Loucy (cell line): Measurements from ENCODE around the gene PER2.

Source experiments
- H2AFZ ChIP-seq: fragments of 200-600 bp; sonication (generic); 2 replicates; pipeline ENCODE4 v1.6.0; 2016; ENCODE audit warnings: antibody characterized with exemption, mild to moderate bottlenecking, low read length, moderate library complexity
- H3F3A ChIP-seq: fragments of 200-600 bp; 2 replicates; pipeline ENCODE4 v1.6.0; 2016; ENCODE audit warnings: antibody characterized with exemption, low read depth, mild to moderate bottlenecking
- H3K27me3 ChIP-seq: fragments of 200-600 bp; sonication (generic); 2 replicates; pipeline ENCODE4 v1.6.1; 2014; ENCODE audit warnings: low read length, mild to moderate bottlenecking; ENCODE audit not compliant: insufficient read depth, poor library complexity, severe bottlenecking
- H3K36me3 ChIP-seq: fragments of 200-600 bp; sonication (generic); 2 replicates; pipeline ENCODE4 v1.6.1; 2016; ENCODE audit warnings: low read length; ENCODE audit not compliant: insufficient read depth
- H3K4me1 ChIP-seq: fragments of 200-600 bp; sonication (generic); 2 replicates; pipeline ENCODE4 v1.5.1; 2014; ENCODE audit warnings: low read length, mild to moderate bottlenecking; ENCODE audit not compliant: insufficient read depth, poor library complexity, severe bottlenecking
- H3K4me2 ChIP-seq: fragments of 200-600 bp; sonication (generic); 2 replicates; pipeline ENCODE4 v1.6.0; 2014; ENCODE audit warnings: antibody characterized with exemption, low read length, low read depth, mild to moderate bottlenecking; ENCODE audit not compliant: poor library complexity, severe bottlenecking
- H3K4me3 ChIP-seq: fragments of 200-600 bp; sonication (generic); 2 replicates; pipeline ENCODE4 v1.5.1; 2014; ENCODE audit warnings: low read length, mild to moderate bottlenecking, mixed read lengths; ENCODE audit not compliant: poor library complexity, severe bottlenecking
- H3K79me2 ChIP-seq: fragments of 200-600 bp; sonication (generic); 2 replicates; pipeline ENCODE4 v1.6.1; 2014; ENCODE audit warnings: low read length; ENCODE audit not compliant: insufficient read depth
- H3K9ac ChIP-seq: fragments of 200-600 bp; sonication (generic); 2 replicates; pipeline ENCODE4 v1.6.0; 2014; ENCODE audit warnings: mild to moderate bottlenecking, low read depth, low read length, moderate library complexity; ENCODE audit not compliant: poor library complexity, severe bottlenecking
- H3K9me2 ChIP-seq: fragments of 200-600 bp; sonication (generic); replicated peaks from 2 replicates; pipeline ENCODE4 v1.6.1; 2016; ENCODE audit warnings: low read depth, low read length, mixed read lengths
- H3K9me3 ChIP-seq: fragments of 200-600 bp; sonication (generic); 2 replicates; pipeline ENCODE4 v1.6.1; 2014; ENCODE audit warnings: mild to moderate bottlenecking, antibody characterized with exemption, low read length, low read depth; ENCODE audit not compliant: insufficient read depth
- H4K20me1 ChIP-seq: fragments of 200-600 bp; sonication (generic); 2 replicates; pipeline ENCODE4 v1.6.0; 2014; ENCODE audit warnings: antibody characterized with exemption, low read length, mild to moderate bottlenecking; ENCODE audit not compliant: insufficient read depth, poor library complexity, severe bottlenecking
- EZH2phosphoT487 ChIP-seq: fragments of 200-600 bp; IDR thresholded peaks from 2 replicates; pipeline ENCODE4 v1.6.1; 2018; ENCODE audit warnings: antibody characterized with exemption, mild to moderate bottlenecking, moderate library complexity, borderline replicate concordance
- TF ChIP-seq, protein P1 (sequence below): fragments of 200-600 bp; sonication (generic); conservative IDR thresholded peaks from 2 replicates; pipeline ENCODE4 v1.5.1; 2014; ENCODE audit warnings: mild to moderate bottlenecking, antibody characterized with exemption, low read length

The PER2 gene

DNA sequence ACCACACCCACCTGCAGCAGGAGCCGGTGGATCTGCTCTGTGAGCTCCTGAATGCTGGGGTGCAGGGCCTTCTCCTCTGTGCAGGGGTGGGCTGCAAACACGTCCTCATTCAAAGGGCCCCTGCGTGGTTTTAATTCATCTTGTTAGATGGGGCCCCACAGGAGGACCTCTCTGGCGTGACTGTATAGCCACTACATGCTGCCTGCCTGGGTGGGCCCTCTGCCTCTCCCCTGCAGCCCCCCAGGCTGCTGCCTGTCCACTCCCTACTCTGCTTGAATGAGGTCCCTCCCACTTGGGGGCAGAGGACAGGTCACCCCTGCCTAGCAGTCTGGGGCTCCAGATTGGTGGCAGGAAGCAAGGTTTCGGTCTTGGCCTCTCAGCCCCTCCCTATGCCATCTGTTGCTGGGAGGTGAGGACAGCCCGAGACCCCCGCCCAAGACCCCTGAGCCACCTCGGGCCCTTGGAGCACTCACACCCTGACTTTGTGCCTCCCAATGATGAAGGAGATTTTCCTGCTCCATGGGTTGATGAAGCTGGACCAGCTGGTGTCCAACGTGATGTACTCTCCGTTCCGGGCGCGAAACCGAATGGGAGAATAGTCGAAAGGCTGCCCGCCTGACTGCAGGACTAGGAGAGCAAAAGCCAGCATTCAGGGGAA lies 26.6 kb downstream of the PER2 start:
- Histone ChIP-seq H3K4me2 (no peak overlapping the region), H3K9ac (no peak overlapping the region), H3K9me2 (no peaks in the 10 kb centered on the region), H2AFZ (no peak overlapping the region), H3K4me3 (no peak overlapping the region), H3K9me3 (no peaks in the 10 kb centered on the region), H3K27me3 (no peaks in the 10 kb centered on the region), H3K36me3 (peaks cover 49% of the 10 kb centered on the region; the same call in 1 of the 2 replicates), H3K79me2 (no peaks in the 10 kb centered on the region), H4K20me1 (no peaks in the 10 kb centered on the region), H3F3A (no peaks in the 10 kb centered on the region), H3K4me1 (no peaks in the 10 kb centered on the region)
- no peak for TF ChIP-seq EZH2phosphoT487
- TF ChIP-seq, protein P1, sequence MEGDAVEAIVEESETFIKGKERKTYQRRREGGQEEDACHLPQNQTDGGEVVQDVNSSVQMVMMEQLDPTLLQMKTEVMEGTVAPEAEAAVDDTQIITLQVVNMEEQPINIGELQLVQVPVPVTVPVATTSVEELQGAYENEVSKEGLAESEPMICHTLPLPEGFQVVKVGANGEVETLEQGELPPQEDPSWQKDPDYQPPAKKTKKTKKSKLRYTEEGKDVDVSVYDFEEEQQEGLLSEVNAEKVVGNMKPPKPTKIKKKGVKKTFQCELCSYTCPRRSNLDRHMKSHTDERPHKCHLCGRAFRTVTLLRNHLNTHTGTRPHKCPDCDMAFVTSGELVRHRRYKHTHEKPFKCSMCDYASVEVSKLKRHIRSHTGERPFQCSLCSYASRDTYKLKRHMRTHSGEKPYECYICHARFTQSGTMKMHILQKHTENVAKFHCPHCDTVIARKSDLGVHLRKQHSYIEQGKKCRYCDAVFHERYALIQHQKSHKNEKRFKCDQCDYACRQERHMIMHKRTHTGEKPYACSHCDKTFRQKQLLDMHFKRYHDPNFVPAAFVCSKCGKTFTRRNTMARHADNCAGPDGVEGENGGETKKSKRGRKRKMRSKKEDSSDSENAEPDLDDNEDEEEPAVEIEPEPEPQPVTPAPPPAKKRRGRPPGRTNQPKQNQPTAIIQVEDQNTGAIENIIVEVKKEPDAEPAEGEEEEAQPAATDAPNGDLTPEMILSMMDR = no peak

DNA sequence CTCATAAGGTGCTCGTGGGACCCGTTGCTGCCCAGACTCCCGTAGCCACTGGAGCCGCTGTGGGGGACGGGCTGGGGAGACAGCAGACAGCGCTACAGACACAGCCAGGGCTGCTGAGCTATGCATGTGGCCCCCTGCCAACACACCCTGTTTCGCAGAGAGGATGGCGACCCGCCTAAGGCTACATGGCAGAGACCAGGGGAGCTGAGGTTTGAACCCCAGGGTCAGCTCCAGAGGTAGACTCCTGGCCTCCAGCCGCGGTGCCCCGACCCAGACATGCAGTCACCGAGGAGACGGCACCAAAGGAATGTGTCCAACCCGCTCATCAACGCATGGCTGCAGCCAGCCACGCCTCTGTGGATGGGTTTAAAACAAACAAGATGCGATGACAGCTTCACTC lies 27.5 kb downstream of the PER2 start:
- Histone ChIP-seq H3K9me2 (no peaks in the 10 kb centered on the region), H3K4me2 (no peak overlapping the region), H3K27me3 (no peaks in the 10 kb centered on the region), H3K4me3 (no peak overlapping the region), H4K20me1 (no peaks in the 10 kb centered on the region), H3K9ac (no peak overlapping the region), H2AFZ (no peak overlapping the region), H3K79me2 (no peaks in the 10 kb centered on the region), H3K4me1 (no peaks in the 10 kb centered on the region), H3K36me3 (peaks cover 53% of the 10 kb centered on the region; the same call in 1 of the 2 replicates), H3F3A (no peaks in the 10 kb centered on the region), H3K9me3 (no peaks in the 10 kb centered on the region)
- TF ChIP-seq, protein P1 = no peak
- TF ChIP-seq EZH2phosphoT487 = no peak

DNA sequence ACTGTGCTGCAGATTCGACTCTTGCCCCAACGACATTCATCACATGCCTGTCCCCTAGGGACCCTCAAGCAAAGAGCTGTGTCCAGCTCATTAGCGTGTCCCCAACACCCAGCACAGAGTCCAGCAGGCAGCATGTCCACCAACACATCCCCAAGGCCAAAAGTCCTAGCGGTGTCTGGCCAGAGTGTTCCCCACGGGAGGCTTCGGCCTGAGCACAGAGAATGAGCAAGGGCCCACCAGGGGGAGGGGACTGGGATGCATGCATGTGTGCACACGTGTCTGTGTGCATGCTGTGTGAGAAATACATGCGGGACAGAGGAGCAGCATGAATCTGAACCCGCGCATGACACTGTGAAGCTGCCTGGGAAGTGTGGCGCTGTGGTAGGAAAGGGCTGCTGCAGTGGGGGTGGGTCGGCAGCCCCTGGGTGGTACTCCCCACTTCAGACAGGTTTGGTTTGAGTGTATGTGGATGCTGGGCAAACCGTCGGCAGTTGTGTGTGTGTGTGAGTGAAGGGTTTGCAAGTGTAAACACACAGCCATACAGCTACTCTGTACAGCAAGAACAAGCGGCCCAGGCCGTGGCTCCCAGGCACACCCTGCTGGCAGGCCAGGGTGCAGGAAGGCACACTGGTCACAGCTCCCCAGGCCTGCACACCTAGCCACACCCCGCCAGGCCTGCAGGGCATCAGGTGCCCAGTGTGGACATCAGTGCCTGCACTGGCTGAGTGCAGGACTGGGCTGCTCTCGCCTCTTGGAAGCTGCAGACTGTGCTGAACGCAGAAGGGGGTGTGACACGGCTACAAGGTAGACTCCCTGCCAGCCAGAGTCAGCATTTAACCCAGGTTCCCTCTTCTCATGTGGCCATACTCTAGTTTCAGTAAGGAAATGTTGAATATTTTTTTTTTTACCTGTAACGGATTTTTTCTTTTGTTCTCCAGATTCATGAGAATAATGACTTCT lies 29.1 kb downstream of the PER2 start:
- peaks cover 55% of the 10 kb centered on the region; the same call in 1 of the 2 replicates for H3K36me3 ChIP-seq
- no peak overlapping the region for H3K4me2 ChIP-seq
- H3F3A ChIP-seq = no peaks in the 10 kb centered on the region
- TF ChIP-seq, protein P1 = no peak; the same call in 1 of the 2 replicates
- no peak for TF ChIP-seq EZH2phosphoT487
- H4K20me1 ChIP-seq = no peaks in the 10 kb centered on the region
- H3K79me2 ChIP-seq = no peaks in the 10 kb centered on the region
- H3K4me3 ChIP-seq = no peak overlapping the region
- no peak overlapping the region for H3K9ac ChIP-seq
- H3K9me3 ChIP-seq = no peaks in the 10 kb centered on the region
- H2AFZ ChIP-seq = no peak overlapping the region
- H3K9me2 ChIP-seq = no peaks in the 10 kb centered on the region
- H3K4me1 ChIP-seq = no peaks in the 10 kb centered on the region
- H3K27me3 ChIP-seq = no peaks in the 10 kb centered on the region
